Activated T-cell treated with anti-CD3 and anti-CD28 coated beads, Interleukin-2, amount 50 U/mL, for 1 hour (primary cell): Measurements from ENCODE around the gene MDK.
"Not testable (repeated sequence)": the region's sequence is repeated elsewhere in the genome, so short reads cannot be mapped to it uniquely, and the experiment has no call there.

Experiments
- DNase-seq: peaks from one replicate; pipeline ENCODE4 v3.0.0-alpha.2; 2020

MDK gene

GRCh38 chr11:46369458-46370152 is 11.9 kb upstream of the MDK start:
- peak; percentile 63 for DNase-seq

- DNase-seq = no peak
These were observed 11.2 kb upstream of the MDK start for GRCh38 chr11:46370253-46370652.

- DNase-seq = not testable (repeated sequence)
These were observed 10.2 kb upstream of the MDK start for GRCh38 chr11:46371262-46371661.

GRCh38 chr11:46372086-46372485 is 9.4 kb upstream of the MDK start:
- no peak for DNase-seq

- DNase-seq = not testable (repeated sequence)
These were observed 9.0 kb upstream of the MDK start for GRCh38 chr11:46372501-46372900.

GRCh38 chr11:46373787-46374740 is 7.4 kb upstream of the MDK start:
- DNase-seq = no peak

GRCh38 chr11:46374815-46375214 is 6.7 kb upstream of the MDK start:
- DNase-seq = no peak

- DNase-seq = no peak
These were observed 5.9 kb upstream of the MDK start for GRCh38 chr11:46375392-46376101.

- DNase-seq = no peak
These were observed 5.0 kb upstream of the MDK start for GRCh38 chr11:46376258-46377050.

GRCh38 chr11:46377290-46377689 is 4.2 kb upstream of the MDK start:
- no peak for DNase-seq

- no peak for DNase-seq
These were observed 3.6 kb upstream of the MDK start for GRCh38 chr11:46377831-46378230.

GRCh38 chr11:46378296-46378695 is 3.2 kb upstream of the MDK start:
- no peak for DNase-seq

- no peak for DNase-seq
These were observed 2.5 kb upstream of the MDK start for GRCh38 chr11:46378811-46379481.

- DNase-seq = not testable (repeated sequence)
These were observed 1.8 kb upstream of the MDK start for GRCh38 chr11:46379482-46380293.

- peak; percentile 53 for DNase-seq
These were observed 975 bp upstream of the MDK start for GRCh38 chr11:46380340-46381047.

- no peak for DNase-seq
These were observed 563 bp downstream of the MDK start for GRCh38 chr11:46381819-46382645.

- DNase-seq = no peak
These were observed 1.4 kb downstream of the MDK start for GRCh38 chr11:46382646-46383403.

- no peak for DNase-seq
These were observed 1.9 kb downstream of the MDK start for GRCh38 chr11:46383404-46383758.
